Prostate gland (tissue), 2 donors: ENCODE measurements around the gene FAM78A. TPM values are rescaled to one million over a fixed set of nuclear protein-coding genes. Genes with fewer than 3 reads are reported as not detected.

Source experiments
- DNase-seq: peaks from one replicate; pipeline ENCODE4 v3.0.0-alpha.2; 2019; ENCODE audit warnings: low spot score
- H3K27ac ChIP-seq, 2 donors: fragments of 200-600 bp; sonication (generic); 2 replicates each; pipeline ENCODE4 v1.5.1; 2017 to 2019
- H3K27me3 ChIP-seq: fragments of 200-600 bp; sonication (generic); replicated peaks from 2 replicates; pipeline ENCODE4 v1.5.1; 2019; ENCODE audit not compliant: insufficient read depth
- H3K36me3 ChIP-seq, 2 donors: fragments of 200-600 bp; sonication (generic); 1 replicate in 1 of 2; 2 replicates in 1 of 2; pipeline versions ENCODE4 v1.5.1 to v1.8.1; 2017 to 2019
- H3K4me1 ChIP-seq: fragments of 200-600 bp; sonication (generic); replicated peaks from 2 replicates; pipeline ENCODE4 v1.5.1; 2019
- H3K4me3 ChIP-seq, 2 donors: fragments of 200-600 bp; sonication (generic); 2 replicates each; pipeline ENCODE4 v1.5.1; 2017 to 2019
- H3K9me3 ChIP-seq: fragments of 200-600 bp; sonication (generic); 2 replicates; pipeline ENCODE4 v1.5.1; 2017
- CTCF ChIP-seq, 4 experiments: fragments of 200-600 bp in 2 of 4; fragments of 450-650 bp in 2 of 4; sonication (generic) in 2 of 4; IDR thresholded peaks; 1 replicate in 3 of 4; 2 replicates in 1 of 4; pipeline ENCODE4 v1.5.1; 2016 to 2019; ENCODE audit warnings: antibody characterized with exemption in 4 of 4, mild to moderate bottlenecking in 2 of 4, moderate library complexity in 2 of 4
- POLR2A ChIP-seq: fragments of 450-650 bp; IDR thresholded peaks from one replicate; pipeline ENCODE4 v1.6.1; 2016; ENCODE audit warnings: antibody characterized with exemption, mild to moderate bottlenecking
- POLR2AphosphoS5 ChIP-seq: sonication (generic); formaldehyde crosslinking; IDR thresholded peaks from one replicate; pipeline ENCODE4 v1.6.1; 2017; ENCODE audit warnings: antibody characterized with exemption
- WGBS: methylation state at CpG from one replicate; pipeline ENCODE4 v1.1.5; 2018; 5-methylcytosine and 5-hydroxymethylcytosine counted together
- intact Hi-C: fragments of 100-400 bp; cut with DNase I; formaldehyde crosslinking; loops from one replicate; pipeline ENCODE4 v1.14.2; 2022
- total RNA-seq, 2 donors: library from RNA; depleted of rRNA; stranded (reverse); fragments of >200 nt; gene quantifications; one replicate each; pipeline ENCODE4 v1.1.0, GENCODE V29; 2016

Gene FAM78A
- total RNA-seq, 2 donors from 2014 or later, result 0.73 to 16.4 TPM

GRCh38 chr9:131226226-131226625 is 50.1 kb downstream of the FAM78A start:
- 88% methylated on average over 3 of the region's 3 CpGs for WGBS
- no peaks in the 10 kb centered on the region for H3K27me3 ChIP-seq
- no peak overlapping the region for H3K4me3 ChIP-seq
- H3K9me3 ChIP-seq, result no peaks in the 10 kb centered on the region
- no peaks in the 10 kb centered on the region for H3K36me3 ChIP-seq
- peaks cover 5% of the 10 kb centered on the region for H3K4me1 ChIP-seq
- no peak for TF ChIP-seq POLR2AphosphoS5
- TF ChIP-seq POLR2A, result no peak
- TF ChIP-seq CTCF (IDR thresholded peaks at IDR 0.05), result no peak
- H3K27ac ChIP-seq, result no peak overlapping the region
- DNase-seq, result no peak
- intact Hi-C loops, result no loop called here

GRCh38 chr9:131222460-131222859 is 53.9 kb downstream of the FAM78A start:
- Histone ChIP-seq H3K27me3 (no peaks in the 10 kb centered on the region), H3K36me3 (no peaks in the 10 kb centered on the region), H3K4me1 (peaks cover 3% of the 10 kb centered on the region), H3K27ac (no peak overlapping the region), H3K4me3 (no peak overlapping the region), H3K9me3 (no peaks in the 10 kb centered on the region)
- intact Hi-C loops, result no loop called here
- WGBS, result 91% methylated on average over 6 of the region's 6 CpGs
- TF ChIP-seq POLR2A (no peak), POLR2AphosphoS5 (no peak), CTCF (IDR thresholded peaks at IDR 0.05) (no peak)
- no peak for DNase-seq

- Histone ChIP-seq H3K27me3 (no peaks in the 10 kb centered on the region), H3K27ac (no peak overlapping the region), H3K36me3 (no peaks in the 10 kb centered on the region), H3K4me3 (no peak overlapping the region), H3K9me3 (no peaks in the 10 kb centered on the region), H3K4me1 (no peaks in the 10 kb centered on the region)
- intact Hi-C loops, result no loop called here
- TF ChIP-seq POLR2AphosphoS5, result no peak
- no peak for TF ChIP-seq POLR2A
- no peak for TF ChIP-seq CTCF (IDR thresholded peaks at IDR 0.05)
- WGBS, result 69% methylated on average over 2 of the region's 2 CpGs
- DNase-seq, result no peak
Measured at GRCh38 chr9:131220485-131220884, 55.8 kb downstream of the FAM78A start.

- no peak overlapping the region for H3K27ac ChIP-seq
- no peaks in the 10 kb centered on the region for H3K27me3 ChIP-seq
- no peaks in the 10 kb centered on the region for H3K9me3 ChIP-seq
- H3K4me1 ChIP-seq, result no peaks in the 10 kb centered on the region
- DNase-seq, result no peak
- intact Hi-C loops, result no loop called here
- H3K4me3 ChIP-seq, result no peak overlapping the region
- WGBS, result 76% methylated on average over 5 of the region's 5 CpGs
- no peak for TF ChIP-seq CTCF (IDR thresholded peaks at IDR 0.05)
- TF ChIP-seq POLR2AphosphoS5, result no peak
- TF ChIP-seq POLR2A, result no peak
- H3K36me3 ChIP-seq, result no peaks in the 10 kb centered on the region
Measured at GRCh38 chr9:131218370-131218769, 57.9 kb downstream of the FAM78A start.

- no peak overlapping the region for H3K4me3 ChIP-seq
- H3K9me3 ChIP-seq, result no peaks in the 10 kb centered on the region
- no peaks in the 10 kb centered on the region for H3K27me3 ChIP-seq
- TF ChIP-seq POLR2AphosphoS5 (no peak), CTCF (IDR thresholded peaks at IDR 0.05) (no peak), POLR2A (no peak)
- no peak overlapping the region for H3K27ac ChIP-seq
- no peak for DNase-seq
- no peaks in the 10 kb centered on the region for H3K4me1 ChIP-seq
- H3K36me3 ChIP-seq, result no peaks in the 10 kb centered on the region
- intact Hi-C loops, result no loop called here
- WGBS, result 53% methylated on average over 6 of the region's 6 CpGs
Measured at GRCh38 chr9:131217331-131218031, 58.8 kb downstream of the FAM78A start.
